Adrenal gland (tissue), 5 donors: ENCODE results near the gene CSNK1G1.

Source experiments
- CTCF ChIP-seq, 6 experiments: fragments of 450-650 bp in 4 of 6; fragments of 200-600 bp in 2 of 6; sonication (generic) in 1 of 6; IDR thresholded peaks; 1 replicate in 5 of 6; 2 replicates in 1 of 6; pipeline versions ENCODE4 v1.5.1 to v1.8.0; 2016 to 2021; ENCODE audit warnings: antibody characterized with exemption in 6 of 6, mild to moderate bottlenecking in 2 of 6, moderate library complexity in 1 of 6
- POLR2A ChIP-seq, 2 donors: fragments of 450-650 bp; IDR thresholded peaks; one replicate each; pipeline ENCODE4 v1.6.1; 2017; ENCODE audit warnings: antibody characterized with exemption in 2 of 2, mild to moderate bottlenecking in 2 of 2, moderate library complexity in 1 of 2
- donor health status: DM: no; HTN: no; CAD: no.

- TF ChIP-seq CTCF (IDR thresholded peaks at IDR 0.05) (no peak), POLR2A (IDR thresholded peaks at IDR 0.05) (no peak)
Measured at GRCh38 chr15:64337761-64338160, 18.2 kb downstream of the CSNK1G1 start.
